HepG2 (cell line): ENCODE results near the gene ZDHHC19. TPM values are rescaled to one million over a fixed set of nuclear protein-coding genes. Genes with fewer than 3 reads are reported as not detected.
A peak's percentile ranks its signal among the peaks of the same experiment; 100 is the strongest.

ENCODE experiments used
- ATAC-seq: fragments of 200-7000 bp; cut with Tn5 transposase; 3 replicates; pipeline ENCODE4 v1.9.1; 2020; ENCODE audit warnings: mild to moderate bottlenecking, moderate library complexity
- BruUV-seq: library from RNA; stranded (reverse); fragments of 400-500 nt; replicated peaks from 2 replicates; lab custom pipeline; 2021; lab: Mats Ljungman, UMichigan
- CTCF ChIA-PET: fragments of 300-600 bp; formaldehyde crosslinking; extraction: SDS; loops from one replicate; lab custom pipeline; 2021; ENCODE audit warnings: low total read pairs, inconsistent platforms, low intra/inter-chr PET ratio; lab: Yijun Ruan, JAX
- POLR2A ChIA-PET: fragments of 350-600 bp; sonication (Branson Sonifier 250); formaldehyde crosslinking; loops from one replicate; lab custom pipeline; 2020; ENCODE audit warnings: antibody characterized with exemption, inconsistent platforms; lab: Yijun Ruan, JAX
- DNase-seq: peaks from one replicate; pipeline ENCODE4 v3.0.0-alpha.2; 2015; ENCODE audit warnings: low spot score
- FAIRE-seq: peaks from 3 replicates; lab custom pipeline; 2011; peaks lifted over from hg19 to GRCh38; lab: Jason Lieb, UNC
- H2AFZ ChIP-seq: one replicate; pipeline ENCODE4 v1.6.1; 2011; ENCODE audit warnings: low read length, inconsistent platforms
- H3K27ac ChIP-seq: fragments of 300-600 bp; 3 replicates; pipeline ENCODE4 v1.8.0; 2011; ENCODE audit warnings: mixed run types, mild to moderate bottlenecking, mixed read lengths, low read length, inconsistent platforms; ENCODE audit not compliant: insufficient read depth; ENCODE audit errors: extremely low read length
- H3K27me3 ChIP-seq, 2 experiments: fragments of 200-600 bp in 1 of 2; 2 replicates in 1 of 2; 3 replicates in 1 of 2; pipeline versions ENCODE4 v1.6.0 to v1.8.0; 2011; ENCODE audit warnings: low read length in 2 of 2, mild to moderate bottlenecking in 2 of 2, moderate library complexity in 2 of 2, inconsistent platforms in 1 of 2; ENCODE audit not compliant: insufficient read depth in 2 of 2, control insufficient read depth in 1 of 2
- H3K36me3 ChIP-seq, 2 experiments: fragments of 200-600 bp in 1 of 2; replicated peaks in 1 of 2; 2 replicates in 1 of 2; 3 replicates in 1 of 2; pipeline versions ENCODE4 v1.5.1 to v1.8.0; 2011; ENCODE audit warnings: low read length in 2 of 2, inconsistent platforms in 1 of 2; ENCODE audit not compliant: insufficient read depth in 2 of 2, control insufficient read depth in 1 of 2
- H3K4me1 ChIP-seq: 2 replicates; pipeline ENCODE4 v1.5.1; 2012; ENCODE audit warnings: low read length, inconsistent platforms; ENCODE audit not compliant: insufficient read depth
- H3K4me2 ChIP-seq: 2 replicates; pipeline ENCODE4 v1.6.0; 2011; ENCODE audit warnings: low read depth, low read length, inconsistent platforms
- H3K4me3 ChIP-seq, 3 experiments: fragments of 200-600 bp in 1 of 3; sonication (generic), shearing (Covaris generic) in 1 of 3; replicated peaks in 1 of 3; 2 replicates each; pipeline ENCODE4 v1.5.1; 2011 to 2016; ENCODE audit warnings: low read length in 3 of 3, inconsistent platforms in 2 of 3, low read depth in 2 of 3, mild to moderate bottlenecking in 2 of 3, control low read depth in 1 of 3, mixed read lengths in 1 of 3; ENCODE audit not compliant: insufficient read depth in 1 of 3
- H3K79me2 ChIP-seq: one replicate; pipeline ENCODE4 v1.6.1; 2011; ENCODE audit warnings: low read length, inconsistent platforms; ENCODE audit not compliant: insufficient read depth
- H3K9ac ChIP-seq: 2 replicates; pipeline ENCODE4 v1.6.0; 2011; ENCODE audit warnings: mild to moderate bottlenecking, low read depth, low read length, inconsistent platforms; ENCODE audit not compliant: insufficient read depth
- H3K9me3 ChIP-seq: 2 replicates; pipeline ENCODE4 v1.5.1; 2012; ENCODE audit warnings: mild to moderate bottlenecking, low read length
- H4K20me1 ChIP-seq: 2 replicates; pipeline ENCODE4 v1.6.0; 2011; ENCODE audit warnings: inconsistent platforms, mild to moderate bottlenecking, low read length, moderate library complexity; ENCODE audit not compliant: insufficient read depth
- ZKSCAN5 ChIP-seq: sonication (generic); formaldehyde crosslinking; IDR thresholded peaks from 2 replicates; pipeline ENCODE4 v1.5.1; 2020; ENCODE audit warnings: mild to moderate bottlenecking, missing genetic modification reagents
- ZNF335 ChIP-seq: sonication (generic); formaldehyde crosslinking; IDR thresholded peaks from 2 replicates; pipeline ENCODE4 v1.4.0; 2020; ENCODE audit warnings: missing genetic modification reagents
- ZNF687 ChIP-seq: sonication (generic); formaldehyde crosslinking; IDR thresholded peaks from 2 replicates; pipeline ENCODE4 v1.5.1; 2020; ENCODE audit warnings: mild to moderate bottlenecking, missing genetic modification reagents, moderate library complexity
- WGBS: methylation state at CpG from one replicate; pipeline ENCODE4 v1.1.6; 2017; ENCODE audit warnings: low lambda C conversion rate; 5-methylcytosine and 5-hydroxymethylcytosine counted together
- in situ Hi-C: cut with HindIII; loops from 2 replicates; pipeline ENCODE4 v1.10.0; 2017; ENCODE audit warnings: low pct_unique_long_range_greater_than_20kb; ENCODE audit not compliant: extremely low pct_ligation_motif_present
- intact Hi-C: fragments of 100-400 bp; cut with micrococcal nuclease; formaldehyde crosslinking; loops from one replicate; pipeline ENCODE4 v1.10.0; 2022; ENCODE audit not compliant: unreplicated experiment
- polyA plus RNA-seq, 8 experiments: library from polyadenylated mRNA; depleted of rRNA in 3 of 8; stranded (reverse) in 7 of 8; unstranded in 1 of 8; fragments of >200 nt; fragmentation: Illumina TruSeq in 4 of 8; extraction: Trizol in 4 of 8; gene quantifications; 2 replicates each; pipeline versions ENCODE4 v1.2.1 to v1.2.3, GENCODE V29; 2011 to 2016; ENCODE audit warnings: low read depth in 4 of 8, missing spikeins in 1 of 8, mixed read lengths in 1 of 8; ENCODE audit not compliant: insufficient read depth in 1 of 8
- total RNA-seq, 5 experiments: library from RNA; depleted of rRNA; stranded (reverse); fragments of >200 nt; fragmentation: Illumina TruSeq; extraction: Trizol; gene quantifications; 2 replicates each; pipeline ENCODE4 v1.2.3, GENCODE V29; 2016; ENCODE audit warnings: low read depth in 1 of 5

ZDHHC19 gene
- total and polyA plus RNA-seq, 2 of the 13 experiments (the other 11 are each of a cell fraction or from before 2014, with no cell fraction given): 0.22 to 0.53 TPM

GRCh38 chr3:196186651-196187573 lies 24.3 kb downstream of the ZDHHC19 start:
- Histone ChIP-seq H3K9ac (no peak overlapping the region), H3K9me3 (no peaks in the 10 kb centered on the region), H3K4me2 (peak overlapping the region; percentile 37), H3K27me3 (peaks cover 3 to 7% of the 10 kb centered on the region in 2 experiments; a peak in 3 of 5 replicates), H3K79me2 (no peaks in the 10 kb centered on the region), H3K36me3 (no peaks in the 10 kb centered on the region), H2AFZ (no peak overlapping the region), H4K20me1 (no peaks in the 10 kb centered on the region), H3K27ac (no peak overlapping the region)
- intact Hi-C loops (no loop called here), in situ Hi-C loops (no loop called here)
- no peak for DNase-seq
- 37% methylated on average over 22 of the region's 31 CpGs for WGBS
- no peak for FAIRE-seq
- CTCF ChIA-PET: no interaction called here
- peak; percentile 35 for ATAC-seq
- no peak for TF ChIP-seq ZNF335
- TF ChIP-seq ZNF687: peak; percentile 41; the same call in 1 of the 2 replicates
- TF ChIP-seq ZKSCAN5 (CRISPR knock-in tag): 0 out of 2 replicates have a peak, but pooled peaks have one; percentile 45
- TF ChIP-seq, all 625 proteins: peak for 2
- Histone ChIP-seq H3K4me3 (no peak overlapping the region), H3K4me1 (peaks cover 32% of the 10 kb centered on the region)
- no TSS peak for BruUV-seq
- POLR2A ChIA-PET: interaction anchor here (0.6 kb wide), 1 partner anchor 28 kb away, joined by 3 read pairs; no protein-coding TSS in a partner anchor
